ENCODE measurements around the gene ZBTB17.
"Not testable (repeated sequence)": the region's sequence is repeated elsewhere in the genome, so short reads cannot be mapped to it uniquely, and the experiment has no call there.

The ZBTB17 gene

GRCh38 chr1:15934211-15935055, 41.5 kb downstream of the ZBTB17 start:
- no peak for TF ChIP-seq ZFX (IDR thresholded peaks at IDR 0.05)
- no peak for TF ChIP-seq CTCF (conservative IDR thresholded peaks at IDR 0.05)
- no peak overlapping the region for H3K27ac ChIP-seq

GRCh38 chr1:15933684-15934083, 42.2 kb downstream of the ZBTB17 start:
- no peak overlapping the region for H3K27ac ChIP-seq
- TF ChIP-seq CTCF (conservative IDR thresholded peaks at IDR 0.05) = no peak
- TF ChIP-seq ZFX (IDR thresholded peaks at IDR 0.05) = no peak

- no peak overlapping the region for H3K27ac ChIP-seq
Observed at GRCh38 chr1:15932612-15933011, 43.3 kb downstream of the ZBTB17 start.

DNA sequence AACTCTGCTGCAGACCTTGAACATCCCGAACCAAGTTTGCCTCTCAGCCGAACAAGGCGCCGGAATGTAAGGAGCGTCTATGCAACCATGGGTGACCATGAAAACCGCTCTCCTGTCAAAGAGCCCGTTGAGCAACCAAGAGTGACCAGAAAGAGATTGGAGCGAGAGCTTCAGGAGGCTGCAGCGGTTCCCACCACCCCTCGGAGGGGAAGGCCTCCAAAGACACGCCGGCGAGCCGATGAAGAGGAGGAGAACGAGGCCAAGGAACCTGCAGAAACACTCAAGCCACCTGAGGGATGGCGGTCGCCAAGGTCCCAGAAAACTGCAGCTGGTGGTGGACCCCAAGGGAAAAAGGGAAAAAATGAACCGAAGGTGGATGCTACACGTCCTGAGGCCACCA, 44.0 kb downstream of the ZBTB17 start:
- no peak overlapping the region for H3K27ac ChIP-seq
- no peak for TF ChIP-seq CTCF (conservative IDR thresholded peaks at IDR 0.05)
- no peak for TF ChIP-seq ZFX (IDR thresholded peaks at IDR 0.05)

More at GRCh38 chr1:15932612-15933011, 43.3 kb downstream of the ZBTB17 start:
- no peak for TF ChIP-seq ZFX (IDR thresholded peaks at IDR 0.05)
- TF ChIP-seq CTCF (conservative IDR thresholded peaks at IDR 0.05) = no peak

DNA sequence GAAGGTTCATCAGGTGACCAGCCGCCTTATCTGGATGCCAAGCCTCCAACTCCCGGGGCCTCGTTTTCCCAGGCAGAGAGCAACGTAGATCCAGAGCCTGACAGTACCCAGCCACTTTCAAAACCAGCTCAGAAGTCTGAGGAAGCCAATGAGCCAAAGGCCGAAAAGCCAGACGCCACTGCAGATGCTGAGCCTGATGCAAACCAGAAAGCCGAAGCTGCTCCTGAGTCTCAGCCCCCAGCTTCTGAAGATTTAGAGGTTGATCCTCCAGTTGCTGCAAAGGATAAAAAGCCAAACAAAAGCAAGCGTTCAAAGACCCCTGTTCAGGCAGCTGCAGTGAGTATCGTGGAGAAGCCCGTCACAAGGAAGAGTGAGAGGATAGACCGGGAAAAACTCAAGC, 44.5 kb downstream of the ZBTB17 start:
- H3K27ac ChIP-seq = no peak overlapping the region
- TF ChIP-seq ZFX (IDR thresholded peaks at IDR 0.05) (no peak), CTCF (conservative IDR thresholded peaks at IDR 0.05) (no peak)

DNA sequence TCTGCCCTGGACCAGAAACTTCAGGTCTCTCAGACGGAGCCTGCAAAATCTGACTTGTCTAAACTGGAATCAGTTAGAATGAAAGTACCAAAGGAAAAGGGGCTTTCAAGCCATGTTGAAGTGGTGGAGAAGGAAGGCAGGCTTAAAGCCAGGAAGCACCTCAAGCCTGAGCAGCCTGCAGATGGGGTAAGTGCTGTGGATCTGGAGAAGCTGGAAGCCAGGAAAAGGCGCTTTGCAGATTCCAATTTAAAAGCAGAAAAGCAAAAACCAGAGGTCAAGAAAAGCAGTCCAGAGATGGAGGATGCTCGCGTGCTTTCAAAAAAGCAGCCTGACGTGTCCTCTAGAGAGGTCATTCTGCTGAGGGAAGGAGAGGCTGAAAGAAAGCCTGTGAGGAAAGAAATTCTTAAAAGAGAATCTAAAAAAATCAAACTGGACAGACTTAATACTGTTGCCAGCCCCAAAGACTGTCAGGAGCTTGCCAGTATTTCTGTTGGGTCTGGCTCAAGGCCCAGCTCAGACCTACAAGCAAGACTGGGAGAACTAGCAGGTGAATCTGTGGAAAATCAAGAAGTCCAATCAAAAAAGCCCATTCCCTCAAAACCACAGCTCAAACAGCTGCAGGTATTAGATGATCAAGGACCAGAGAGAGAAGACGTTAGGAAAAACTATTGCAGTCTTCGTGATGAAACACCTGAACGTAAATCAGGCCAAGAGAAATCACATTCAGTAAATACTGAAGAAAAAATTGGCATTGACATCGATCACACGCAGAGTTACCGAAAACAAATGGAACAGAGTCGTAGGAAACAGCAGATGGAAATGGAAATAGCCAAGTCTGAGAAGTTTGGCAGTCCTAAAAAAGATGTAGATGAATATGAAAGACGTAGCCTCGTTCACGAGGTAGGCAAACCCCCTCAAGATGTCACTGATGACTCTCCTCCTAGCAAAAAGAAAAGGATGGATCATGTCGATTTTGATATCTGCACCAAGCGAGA, 46.6 kb downstream of the ZBTB17 start:
- TF ChIP-seq ZFX (IDR thresholded peaks at IDR 0.05) (no peak), CTCF (conservative IDR thresholded peaks at IDR 0.05) (no peak)
- no peak overlapping the region for H3K27ac ChIP-seq

DNA sequence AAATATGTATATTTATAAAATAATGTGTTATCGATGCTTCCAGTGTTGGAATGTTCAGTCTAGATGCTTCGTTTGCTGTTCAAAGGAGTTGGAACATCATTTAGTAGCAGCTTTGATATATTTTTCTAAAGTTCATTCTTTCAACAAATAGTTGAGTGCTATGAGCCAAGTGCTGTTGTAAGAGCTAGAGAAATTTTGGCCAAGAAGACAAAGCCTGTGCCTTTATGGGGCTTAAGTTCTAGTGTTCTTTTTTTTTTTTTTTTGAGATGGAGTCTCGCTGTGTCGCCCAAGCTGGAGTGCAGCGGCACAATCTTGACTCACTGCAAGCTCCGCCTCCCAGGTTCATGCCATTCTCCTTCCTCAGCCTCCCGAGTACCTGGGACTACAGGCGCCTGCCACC, 49.5 kb downstream of the ZBTB17 start:
- not testable (repeated sequence) for H3K27ac ChIP-seq

Measured in C4-2B (cell line).